ENCODE results near the gene GCN1. TPM values are rescaled to one million over a fixed set of nuclear protein-coding genes. Genes with fewer than 3 reads are reported as not detected.

The GCN1 gene
- total and polyA plus RNA-seq, 2 experiments from 2014 or later, result 28.2 to 197 TPM

DNA sequence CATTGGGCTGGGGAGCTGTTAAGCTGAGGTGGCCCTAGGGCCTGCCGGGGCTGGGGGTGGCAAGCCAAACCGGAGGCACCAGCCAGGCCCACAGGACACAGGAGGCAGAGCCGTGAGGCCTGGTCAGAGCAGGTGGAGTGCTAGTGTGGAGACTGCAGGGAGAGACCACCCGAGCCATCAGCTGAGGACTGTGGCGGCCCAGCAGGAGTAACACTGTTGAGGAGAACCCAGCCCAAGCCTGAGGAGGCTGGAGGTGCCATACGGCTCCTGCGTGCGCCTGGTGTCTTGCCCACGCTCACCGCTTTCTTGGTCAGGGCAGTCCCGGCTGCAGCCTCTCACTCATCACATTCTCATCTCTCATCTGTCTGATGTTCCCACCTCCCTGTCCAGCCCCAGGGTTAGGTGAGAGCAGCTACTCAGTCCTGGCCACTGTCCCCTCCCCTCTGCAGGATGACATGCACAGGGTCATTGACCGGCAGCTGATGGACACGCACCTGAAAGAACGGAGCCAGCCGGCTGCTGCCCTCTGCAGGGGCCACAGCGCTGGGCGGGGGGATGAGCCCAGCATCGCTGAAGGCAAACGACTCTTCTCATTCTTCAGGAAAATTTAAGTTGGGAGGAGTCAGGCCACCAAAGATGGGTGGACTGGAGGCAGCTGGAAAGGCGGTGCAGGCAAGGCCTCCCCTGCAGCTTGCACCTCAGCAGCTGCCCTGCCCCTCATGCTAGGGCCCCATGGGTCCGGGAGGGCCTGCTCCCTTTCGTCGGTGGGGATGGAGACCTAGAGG is 101.8 kb downstream of the GCN1 start:
- Histone ChIP-seq H3K9me2 (replicated peaks; ENCODE audit: insufficient read depth) (no peaks in the 10 kb centered on the region), H3K9me3 (ENCODE audit: low read depth) (no peaks in the 10 kb centered on the region), H3K4me2 (no peak overlapping the region), H2AFZ (no peak overlapping the region), H3K27me3 (no peaks in the 10 kb centered on the region), H3K27ac (no peak overlapping the region), H4K20me1 (ENCODE audit: insufficient read depth, poor library complexity, severe bottlenecking) (no peaks in the 10 kb centered on the region), H3K36me3 (replicated peaks; ENCODE audit: insufficient read depth, low read depth) (no peaks in the 10 kb centered on the region), H3K4me1 (ENCODE audit: insufficient read depth) (no peaks in the 10 kb centered on the region), H3K4me3 (no peak overlapping the region), H3K79me2 (no peaks in the 10 kb centered on the region)
- 88% methylated on average over 23 of the region's 23 CpGs for WGBS (ENCODE audit: low lambda C conversion rate, missing lambda C conversion rate)
- TF ChIP-seq EZH2phosphoT487 (IDR thresholded peaks at IDR 0.05; ENCODE audit: low read depth, severe bottlenecking, unreplicated experiment), result no peak
- TF ChIP-seq EZH2 (IDR thresholded peaks at IDR 0.05; ENCODE audit: borderline replicate concordance), result no peak
- no peak for TF ChIP-seq CTCF (IDR thresholded peaks at IDR 0.05; ENCODE audit: poor library complexity)
- DNase-seq (ENCODE audit: low spot score), result no peak

- no peaks in the 10 kb centered on the region for H3K9me3 ChIP-seq (ENCODE audit: low read depth)
- no peak overlapping the region for H2AFZ ChIP-seq
- H3K9me2 ChIP-seq (replicated peaks; ENCODE audit: insufficient read depth), result no peaks in the 10 kb centered on the region
- H3K36me3 ChIP-seq (replicated peaks; ENCODE audit: insufficient read depth, low read depth), result no peaks in the 10 kb centered on the region
- TF ChIP-seq CTCF (IDR thresholded peaks at IDR 0.05; ENCODE audit: poor library complexity) (no peak), EZH2 (IDR thresholded peaks at IDR 0.05; ENCODE audit: borderline replicate concordance) (no peak), EZH2phosphoT487 (IDR thresholded peaks at IDR 0.05; ENCODE audit: low read depth, severe bottlenecking, unreplicated experiment) (no peak)
- WGBS (ENCODE audit: low lambda C conversion rate, missing lambda C conversion rate), result 90% methylated on average over 12 of the region's 12 CpGs
- no peak overlapping the region for H3K4me3 ChIP-seq
- H4K20me1 ChIP-seq (ENCODE audit: insufficient read depth, poor library complexity, severe bottlenecking), result no peaks in the 10 kb centered on the region
- H3K4me1 ChIP-seq (ENCODE audit: insufficient read depth), result no peaks in the 10 kb centered on the region
- no peaks in the 10 kb centered on the region for H3K79me2 ChIP-seq
- no peak for DNase-seq (ENCODE audit: low spot score)
- H3K27ac ChIP-seq, result no peak overlapping the region
- H3K4me2 ChIP-seq, result no peak overlapping the region
- no peaks in the 10 kb centered on the region for H3K27me3 ChIP-seq
Observed at GRCh38 chr12:120091371-120092090, 103.0 kb downstream of the GCN1 start.

- Histone ChIP-seq H3K79me2 (no peaks in the 10 kb centered on the region), H2AFZ (no peak overlapping the region), H3K36me3 (replicated peaks; ENCODE audit: insufficient read depth, low read depth) (no peaks in the 10 kb centered on the region), H3K9me3 (ENCODE audit: low read depth) (no peaks in the 10 kb centered on the region), H3K9me2 (replicated peaks; ENCODE audit: insufficient read depth) (no peaks in the 10 kb centered on the region), H4K20me1 (ENCODE audit: insufficient read depth, poor library complexity, severe bottlenecking) (no peaks in the 10 kb centered on the region), H3K4me3 (no peak overlapping the region), H3K27ac (no peak overlapping the region), H3K4me1 (ENCODE audit: insufficient read depth) (no peaks in the 10 kb centered on the region), H3K4me2 (no peak overlapping the region), H3K27me3 (no peaks in the 10 kb centered on the region)
- DNase-seq (ENCODE audit: low spot score), result no peak
- WGBS (ENCODE audit: low lambda C conversion rate, missing lambda C conversion rate), result 93% methylated on average over 19 of the region's 19 CpGs
- no peak for TF ChIP-seq CTCF (IDR thresholded peaks at IDR 0.05; ENCODE audit: poor library complexity)
- TF ChIP-seq EZH2phosphoT487 (IDR thresholded peaks at IDR 0.05; ENCODE audit: low read depth, severe bottlenecking, unreplicated experiment), result no peak
- no peak for TF ChIP-seq EZH2 (IDR thresholded peaks at IDR 0.05; ENCODE audit: borderline replicate concordance)
Observed at GRCh38 chr12:120090626-120091295, 103.8 kb downstream of the GCN1 start.
